Stimulated activated CD4-positive, alpha-beta T cell treated with anti-CD3 and anti-CD28 coated beads, TNF-alpha, amount 100 ng/mL, for 1 hour (primary cell): Measurements from ENCODE around the gene PTPN21.

Experiments
- DNase-seq, 3 donors: peaks; one replicate each; pipeline ENCODE4 v3.0.0-alpha.2; 2020; ENCODE audit warnings: low read depth in 3 of 3, low spot score in 1 of 3

Gene PTPN21

GRCh38 chr14:88473791-88474190, 81.0 kb downstream of the PTPN21 start:
- DNase-seq = no peak

GRCh38 chr14:88470542-88471440, 84.0 kb downstream of the PTPN21 start:
- no peak for DNase-seq

- no peak for DNase-seq
These were observed 86.4 kb downstream of the PTPN21 start for GRCh38 chr14:88468406-88468805.

GRCh38 chr14:88463318-88463717, 91.5 kb downstream of the PTPN21 start:
- no peak for DNase-seq

- DNase-seq = no peak
These were observed 99.9 kb downstream of the PTPN21 start for GRCh38 chr14:88454886-88455285.

GRCh38 chr14:88452231-88452630, 102.6 kb downstream of the PTPN21 start:
- DNase-seq = no peak

GRCh38 chr14:88439088-88439487, 115.7 kb downstream of the PTPN21 start:
- DNase-seq = no peak

GRCh38 chr14:88437658-88438057, 117.1 kb downstream of the PTPN21 start:
- no peak for DNase-seq

- DNase-seq = no peak
These were observed 123.8 kb downstream of the PTPN21 start for GRCh38 chr14:88430976-88431375.

GRCh38 chr14:88426271-88426670, 128.5 kb downstream of the PTPN21 start:
- DNase-seq = no peak

GRCh38 chr14:88424573-88424972, 130.2 kb downstream of the PTPN21 start:
- DNase-seq = no peak

- DNase-seq = no peak
These were observed 131.7 kb downstream of the PTPN21 start for GRCh38 chr14:88422919-88423650.

GRCh38 chr14:88422047-88422446, 132.8 kb downstream of the PTPN21 start:
- no peak for DNase-seq

- DNase-seq = no peak
These were observed 133.5 kb downstream of the PTPN21 start for GRCh38 chr14:88421286-88421685.

GRCh38 chr14:88420187-88420586, 134.6 kb downstream of the PTPN21 start:
- DNase-seq = no peak

GRCh38 chr14:88417594-88417993, 137.2 kb downstream of the PTPN21 start:
- no peak for DNase-seq
